Activated naive CD8-positive, alpha-beta T cell treated with anti-CD3 and anti-CD28 coated beads, Interleukin-2, amount 10 ng/mL, durations not matched to agents 7 days and 5 days (primary cell): Measurements from ENCODE around the gene ATP8B3. TPM values are rescaled to one million over a fixed set of nuclear protein-coding genes. Genes with fewer than 3 reads are reported as not detected.
"Not testable (repeated sequence)": the region's sequence is repeated elsewhere in the genome, so short reads cannot be mapped to it uniquely, and the experiment has no call there.

ENCODE experiments used
- ATAC-seq: fragments of 150-1000 bp; cut with Tn5 transposase; one replicate; pipeline ENCODE4 v1.10.0; 2021; ENCODE audit warnings: low read depth, moderate library complexity
- POLR2A ChIA-PET: fragments of 350-600 bp; sonication (Branson Sonifier 250); formaldehyde crosslinking; loops from one replicate; lab custom pipeline; 2021; ENCODE audit warnings: antibody characterized with exemption; lab: Charles Lee
- DNase-seq: peaks from one replicate; pipeline ENCODE4 v3.0.0; 2021
- H3K27ac Mint-ChIP-seq: one replicate; pipeline ENCODE4 v1.8.0; 2022; ENCODE audit warnings: mild to moderate bottlenecking, mixed read lengths
- H3K27me3 Mint-ChIP-seq: one replicate; pipeline ENCODE4 v1.8.0; 2022; ENCODE audit warnings: mild to moderate bottlenecking, moderate library complexity, mixed read lengths
- H3K36me3 Mint-ChIP-seq: one replicate; pipeline ENCODE4 v1.8.0; 2021; ENCODE audit warnings: mild to moderate bottlenecking, mixed read lengths
- H3K4me1 Mint-ChIP-seq: one replicate; pipeline ENCODE4 v1.8.0; 2021; ENCODE audit warnings: mixed read lengths
- H3K4me3 Mint-ChIP-seq: one replicate; pipeline ENCODE4 v1.8.0; 2022; ENCODE audit warnings: mild to moderate bottlenecking, moderate library complexity, mixed read lengths
- H3K9me3 Mint-ChIP-seq: one replicate; pipeline ENCODE4 v1.8.0; 2021; ENCODE audit warnings: mixed read lengths
- total RNA-seq, 2 experiments: library from RNA; stranded (reverse); gene quantifications; one replicate each; pipeline ENCODE4 v1.2.3, GENCODE V29; 2021

ATP8B3 gene
- total RNA-seq, 2 experiments from 2014 or later, result 17.0 to 18.6 TPM

- H3K36me3 Mint-ChIP-seq, result no peaks in the 10 kb centered on the region
- no peak overlapping the region for H3K27ac Mint-ChIP-seq
- H3K27me3 Mint-ChIP-seq, result peaks cover 73% of the 10 kb centered on the region
- peaks cover 2% of the 10 kb centered on the region for H3K4me1 Mint-ChIP-seq
- POLR2A ChIA-PET, result no interaction called here
- no peak for DNase-seq
- no peak overlapping the region for H3K4me3 Mint-ChIP-seq
- no peaks in the 10 kb centered on the region for H3K9me3 Mint-ChIP-seq
- no peak for ATAC-seq
Observed at GRCh38 chr19:1766800-1767352, 45.2 kb downstream of the ATP8B3 start.

- Mint-ChIP-seq H3K9me3 (no peaks in the 10 kb centered on the region), H3K27ac (no peak overlapping the region), H3K36me3 (no peaks in the 10 kb centered on the region), H3K4me1 (peaks cover 2% of the 10 kb centered on the region), H3K4me3 (no peak overlapping the region), H3K27me3 (peaks cover 80% of the 10 kb centered on the region)
- ATAC-seq (no peak), DNase-seq (no peak)
- POLR2A ChIA-PET, result interaction anchor here (1.1 kb wide), 1 partner anchor 94 kb away, joined by 3 read pairs; no protein-coding TSS in a partner anchor
Observed at GRCh38 chr19:1765904-1766799, 45.9 kb downstream of the ATP8B3 start.

GRCh38 chr19:1765232-1765903 lies 46.7 kb downstream of the ATP8B3 start:
- POLR2A ChIA-PET, result interaction anchor here (1.1 kb wide), 1 partner anchor 93 kb away, joined by 3 read pairs; no protein-coding TSS in a partner anchor
- Mint-ChIP-seq H3K4me3 (no peak overlapping the region), H3K4me1 (peaks cover 2% of the 10 kb centered on the region), H3K36me3 (no peaks in the 10 kb centered on the region), H3K27me3 (peaks cover 80% of the 10 kb centered on the region), H3K27ac (no peak overlapping the region), H3K9me3 (no peaks in the 10 kb centered on the region)
- ATAC-seq (no peak), DNase-seq (no peak)

- DNase-seq (no peak), ATAC-seq (no peak)
- Mint-ChIP-seq H3K4me3 (no peak overlapping the region), H3K4me1 (peaks cover 2% of the 10 kb centered on the region), H3K9me3 (no peaks in the 10 kb centered on the region), H3K27me3 (peaks cover 78% of the 10 kb centered on the region), H3K27ac (no peak overlapping the region), H3K36me3 (no peaks in the 10 kb centered on the region)
- POLR2A ChIA-PET, result interaction anchor here (1.1 kb wide), 1 partner anchor 93 kb away, joined by 3 read pairs; no protein-coding TSS in a partner anchor
Observed at GRCh38 chr19:1764729-1765128, 47.3 kb downstream of the ATP8B3 start.

- ATAC-seq (no peak), DNase-seq (no peak)
- H3K27me3 Mint-ChIP-seq, result peaks cover 80% of the 10 kb centered on the region
- H3K36me3 Mint-ChIP-seq, result no peaks in the 10 kb centered on the region
- no peak overlapping the region for H3K27ac Mint-ChIP-seq
- no peaks in the 10 kb centered on the region for H3K9me3 Mint-ChIP-seq
- POLR2A ChIA-PET, result no interaction called here
- H3K4me3 Mint-ChIP-seq, result no peak overlapping the region
- H3K4me1 Mint-ChIP-seq, result peaks cover 2% of the 10 kb centered on the region
Observed at GRCh38 chr19:1763648-1764639, 48.1 kb downstream of the ATP8B3 start.

GRCh38 chr19:1762243-1763117 lies 49.6 kb downstream of the ATP8B3 start:
- Mint-ChIP-seq H3K27ac (peak overlapping the region; percentile 3), H3K4me3 (no peak overlapping the region), H3K9me3 (no peaks in the 10 kb centered on the region), H3K27me3 (peaks cover 76% of the 10 kb centered on the region), H3K4me1 (peaks cover 3% of the 10 kb centered on the region), H3K36me3 (no peaks in the 10 kb centered on the region)
- POLR2A ChIA-PET, result no interaction called here
- DNase-seq (no peak), ATAC-seq (no peak)

GRCh38 chr19:1761528-1762242 lies 50.4 kb downstream of the ATP8B3 start:
- POLR2A ChIA-PET, result interaction anchor here (0.7 kb wide), 1 partner anchor 10 kb away, joined by 3 read pairs; no protein-coding TSS in a partner anchor
- ATAC-seq (no peak), DNase-seq (no peak)
- Mint-ChIP-seq H3K27me3 (peaks cover 80% of the 10 kb centered on the region), H3K9me3 (no peaks in the 10 kb centered on the region), H3K4me1 (peaks cover 7% of the 10 kb centered on the region), H3K36me3 (no peaks in the 10 kb centered on the region), H3K27ac (no peak overlapping the region), H3K4me3 (no peak overlapping the region)

GRCh38 chr19:1760786-1761527 lies 51.1 kb downstream of the ATP8B3 start:
- H3K27ac Mint-ChIP-seq, ATAC-seq, H3K4me1 Mint-ChIP-seq, H3K36me3 Mint-ChIP-seq, H3K4me3 Mint-ChIP-seq, DNase-seq, H3K9me3 Mint-ChIP-seq: not testable (repeated sequence)
- peaks cover 82% of the 10 kb centered on the region for H3K27me3 Mint-ChIP-seq
- POLR2A ChIA-PET, result interaction anchor here (0.7 kb wide), 1 partner anchor 10 kb away, joined by 3 read pairs; no protein-coding TSS in a partner anchor

GRCh38 chr19:1760020-1760419 lies 52.1 kb downstream of the ATP8B3 start:
- DNase-seq (no peak), ATAC-seq (no peak)
- Mint-ChIP-seq H3K4me1 (peaks cover 9% of the 10 kb centered on the region), H3K36me3 (peaks cover 2% of the 10 kb centered on the region), H3K27ac (no peak overlapping the region), H3K27me3 (peaks cover 79% of the 10 kb centered on the region), H3K9me3 (no peaks in the 10 kb centered on the region), H3K4me3 (no peak overlapping the region)
- POLR2A ChIA-PET, result interaction anchor here (0.7 kb wide), 1 partner anchor 94 kb away, joined by 3 read pairs; no protein-coding TSS in a partner anchor

GRCh38 chr19:1758959-1759903 lies 52.8 kb downstream of the ATP8B3 start:
- peaks cover 2% of the 10 kb centered on the region for H3K36me3 Mint-ChIP-seq
- H3K4me1 Mint-ChIP-seq, result peaks cover 10% of the 10 kb centered on the region
- ATAC-seq (no peak), DNase-seq (no peak)
- H3K9me3 Mint-ChIP-seq, result no peaks in the 10 kb centered on the region
- H3K27ac Mint-ChIP-seq, result no peak overlapping the region
- H3K27me3 Mint-ChIP-seq, result peaks cover 74% of the 10 kb centered on the region
- POLR2A ChIA-PET, result no interaction called here
- no peak overlapping the region for H3K4me3 Mint-ChIP-seq
